HG03565 (cell line): ENCODE results near the gene THTPA.
"Not testable (repeated sequence)": the region's sequence is repeated elsewhere in the genome, so short reads cannot be mapped to it uniquely, and the experiment has no call there.

Experiments used
- ATAC-seq: cut with Tn5 transposase; IDR thresholded peaks from one replicate; pipeline ENCODE4 v1.9.1; 2021; ENCODE audit warnings: mild to moderate bottlenecking, moderate library complexity; ENCODE audit not compliant: unreplicated experiment

Gene THTPA

DNA sequence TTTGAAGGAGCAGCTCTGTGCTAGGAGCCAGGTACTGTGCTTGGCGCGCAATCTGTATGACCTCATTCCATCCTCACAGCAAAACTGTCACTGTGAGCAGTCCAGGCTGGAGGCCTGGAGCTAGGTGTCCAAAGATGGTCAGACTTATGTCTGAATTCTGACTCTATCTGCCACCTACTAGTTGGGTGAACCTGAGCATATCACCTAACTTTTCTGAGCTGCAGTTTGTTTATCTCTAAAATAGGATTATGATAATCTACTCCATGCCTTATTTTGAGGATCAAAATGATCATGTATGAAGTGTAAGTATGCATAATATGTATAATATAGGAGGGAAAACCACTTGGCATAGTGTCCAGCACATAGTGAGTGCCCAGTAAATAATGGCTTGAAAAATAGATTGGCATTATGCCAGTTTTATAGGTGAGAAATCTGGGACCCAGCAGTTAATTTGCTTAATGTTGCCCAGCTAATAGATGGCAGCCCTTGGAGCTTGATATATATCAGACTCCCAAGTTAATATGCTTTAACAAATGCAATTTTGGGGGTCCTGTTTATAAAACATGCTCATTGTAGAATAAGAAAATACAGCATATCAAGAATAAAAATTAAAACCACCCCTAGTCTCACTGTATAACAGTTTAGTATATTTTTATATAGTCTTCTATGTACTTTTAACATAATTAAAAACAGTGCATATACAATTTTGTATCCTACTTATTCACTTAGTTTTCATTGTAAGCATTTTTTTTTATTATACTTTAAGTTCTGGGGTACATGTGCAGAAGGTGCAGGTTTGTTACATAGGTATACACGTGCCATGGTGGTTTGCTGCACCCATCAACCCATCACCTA, 27.1 kb downstream of the THTPA start:
- no peak for ATAC-seq

- ATAC-seq: not testable (repeated sequence)
Measured at GRCh38 chr14:23583761-23584526, 27.9 kb downstream of the THTPA start.

DNA sequence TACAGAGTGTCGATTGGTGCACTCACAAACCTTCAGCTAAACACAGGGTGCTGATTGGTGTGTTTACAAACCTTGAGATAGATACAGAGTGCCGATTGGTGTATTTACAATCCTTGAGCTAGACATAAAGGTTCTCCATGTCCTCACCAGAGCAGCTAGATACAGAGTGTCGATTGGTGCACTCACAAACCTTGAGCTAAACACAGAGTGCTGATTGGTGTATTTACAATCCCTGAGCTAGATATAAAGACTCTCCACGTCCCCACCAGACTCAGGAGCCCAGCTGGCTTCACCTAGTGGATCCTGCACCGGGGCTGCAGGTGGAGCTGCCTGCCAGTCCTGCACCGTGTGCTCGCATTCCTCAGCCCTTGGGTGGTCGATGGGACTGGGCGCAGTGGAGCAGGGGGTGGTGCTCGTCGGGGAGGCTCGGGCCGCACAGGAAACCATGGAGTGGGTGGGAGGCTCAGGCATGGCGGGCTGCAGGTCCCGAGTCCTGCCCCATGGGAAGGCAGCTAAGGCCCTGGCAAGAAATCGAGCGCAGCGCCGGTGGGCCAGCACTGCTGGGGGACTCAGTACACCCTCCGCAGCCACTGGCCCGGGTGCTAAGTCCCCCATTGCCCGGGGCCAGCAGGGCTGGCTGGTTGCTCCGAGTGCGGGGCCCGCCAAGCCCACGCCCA, 28.6 kb downstream of the THTPA start:
- not testable (repeated sequence) for ATAC-seq

GRCh38 chr14:23588884-23589598, 33.0 kb downstream of the THTPA start:
- ATAC-seq: peak; percentile 93

DNA sequence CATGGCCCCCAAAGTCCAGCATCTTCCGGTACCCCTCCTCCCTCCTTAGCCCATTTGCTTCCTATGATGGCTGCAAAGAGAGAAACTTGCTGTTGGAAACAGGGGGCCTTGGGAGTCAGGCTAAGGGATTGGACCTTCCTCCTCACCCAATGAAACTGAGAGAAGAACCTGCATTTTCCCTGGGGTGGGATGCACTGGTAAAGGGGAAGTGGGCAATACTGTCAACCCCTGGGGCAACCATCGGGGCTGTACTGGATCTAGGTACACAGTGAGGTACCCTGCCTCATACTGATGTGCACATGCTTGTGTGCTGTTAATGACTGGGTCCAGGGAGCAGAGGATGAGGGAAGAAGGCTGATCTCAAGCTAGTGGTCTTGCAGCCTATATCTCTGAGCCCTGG, 33.5 kb downstream of the THTPA start:
- ATAC-seq: no peak

GRCh38 chr14:23590198-23590597, 34.1 kb downstream of the THTPA start:
- ATAC-seq: no peak

- ATAC-seq: not testable (repeated sequence)
Measured at GRCh38 chr14:23594191-23594590, 38.1 kb downstream of the THTPA start.

DNA sequence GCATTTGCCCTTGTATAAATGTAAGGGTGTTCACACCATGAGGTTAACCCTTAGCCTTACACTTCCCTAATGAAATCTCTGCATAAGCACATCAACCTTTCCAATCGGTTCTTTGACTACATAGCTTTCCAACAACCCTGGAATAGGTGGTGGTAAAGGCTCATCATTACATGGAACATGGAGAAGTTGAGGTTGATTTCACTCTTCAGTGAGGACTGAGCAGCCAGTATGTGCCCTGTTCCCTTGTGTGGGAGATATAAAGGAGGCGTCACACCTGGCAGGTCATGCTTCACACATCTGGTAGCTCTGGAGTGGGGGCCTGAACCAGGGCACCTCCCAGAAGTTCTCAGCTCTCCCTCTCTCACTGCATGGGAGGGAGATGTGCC, 44.2 kb downstream of the THTPA start:
- ATAC-seq: no peak

- no peak for ATAC-seq
Measured at GRCh38 chr14:23600806-23601205, 44.7 kb downstream of the THTPA start.

- ATAC-seq: no peak
Measured at GRCh38 chr14:23601424-23601823, 45.4 kb downstream of the THTPA start.

DNA sequence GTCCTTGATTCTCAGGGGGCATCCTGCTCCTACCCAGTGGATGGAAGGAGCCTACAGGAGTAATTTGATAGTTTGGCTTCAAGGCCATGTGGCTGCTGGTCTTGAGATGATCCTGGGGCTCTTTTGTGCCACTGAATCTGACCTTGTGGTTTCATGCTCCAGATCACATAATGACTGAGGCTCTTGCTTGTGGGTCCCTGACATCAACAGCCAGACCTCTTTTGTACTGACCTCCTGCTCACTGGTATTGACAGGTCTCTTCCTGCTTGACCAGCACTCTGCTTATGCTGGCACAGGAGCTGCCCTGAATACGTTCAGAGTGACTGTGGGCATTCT, 45.7 kb downstream of the THTPA start:
- no peak for ATAC-seq

GRCh38 chr14:23602181-23603095, 46.4 kb downstream of the THTPA start:
- no peak for ATAC-seq

- ATAC-seq: no peak
Measured at GRCh38 chr14:23603103-23603502, 47.0 kb downstream of the THTPA start.

DNA sequence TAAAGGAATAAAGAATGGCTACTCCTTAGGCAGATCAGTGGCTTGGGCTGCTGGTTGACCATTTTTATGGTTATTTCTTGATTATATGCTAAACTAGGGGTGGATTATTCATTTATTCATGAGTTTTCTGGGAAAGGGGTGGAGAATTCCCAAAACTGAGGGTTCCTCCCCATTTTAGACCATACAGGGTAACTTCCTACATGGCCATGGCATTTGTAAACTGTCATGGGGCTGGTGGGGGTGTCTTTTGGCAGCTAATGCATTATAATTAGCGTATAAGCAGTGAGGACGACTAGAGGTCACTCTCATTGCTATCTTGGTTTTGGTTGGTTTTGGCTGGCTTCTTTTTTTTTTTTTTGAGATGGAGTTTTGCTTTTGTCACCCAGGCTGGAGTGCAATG, 48.1 kb downstream of the THTPA start:
- ATAC-seq: no peak

DNA sequence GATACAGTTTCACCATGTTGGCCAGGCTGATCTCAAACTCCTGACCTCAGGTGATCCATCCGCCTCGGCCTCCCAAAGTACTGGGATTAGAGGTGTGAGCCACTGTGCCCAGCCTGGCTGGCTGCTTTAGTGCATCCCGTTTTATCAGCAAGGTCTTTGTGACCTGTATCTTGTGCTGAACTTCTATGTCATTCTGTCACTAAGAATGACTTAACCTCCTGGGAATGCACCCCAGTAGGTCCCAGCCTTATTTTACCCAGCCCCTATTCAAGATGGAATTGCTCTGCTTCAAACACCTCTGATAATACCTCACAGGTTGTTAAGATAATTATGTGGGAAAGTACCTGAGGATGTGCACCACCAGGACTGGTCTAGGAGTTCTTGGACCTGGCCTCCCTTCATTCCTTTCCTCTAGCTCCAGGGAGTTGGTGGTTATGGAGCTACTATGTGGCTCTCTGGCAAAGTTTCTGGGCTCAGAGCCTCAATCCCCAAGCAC, 48.7 kb downstream of the THTPA start:
- no peak for ATAC-seq

GRCh38 chr14:23605931-23606585, 50.0 kb downstream of the THTPA start:
- ATAC-seq: peak; percentile 87

DNA sequence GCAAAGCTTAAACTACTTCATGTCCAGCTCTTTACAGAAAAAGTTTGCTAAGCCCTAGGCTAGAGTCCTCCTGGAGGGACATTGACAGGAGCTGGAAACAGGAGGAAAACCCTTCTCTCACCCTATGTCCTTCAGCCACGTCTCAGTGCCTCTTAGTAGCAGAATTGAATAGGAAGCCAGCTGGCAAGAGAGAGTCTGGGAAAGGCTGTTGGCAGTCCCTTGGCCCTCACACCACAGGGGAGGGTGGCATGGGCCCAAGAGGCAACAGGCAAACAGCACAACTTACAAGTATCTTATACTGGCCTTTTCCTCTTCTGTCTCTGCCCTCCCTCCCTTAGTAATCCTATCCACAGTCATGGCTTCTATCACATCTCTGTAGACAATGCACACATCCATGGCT, 52.4 kb downstream of the THTPA start:
- ATAC-seq: no peak

DNA sequence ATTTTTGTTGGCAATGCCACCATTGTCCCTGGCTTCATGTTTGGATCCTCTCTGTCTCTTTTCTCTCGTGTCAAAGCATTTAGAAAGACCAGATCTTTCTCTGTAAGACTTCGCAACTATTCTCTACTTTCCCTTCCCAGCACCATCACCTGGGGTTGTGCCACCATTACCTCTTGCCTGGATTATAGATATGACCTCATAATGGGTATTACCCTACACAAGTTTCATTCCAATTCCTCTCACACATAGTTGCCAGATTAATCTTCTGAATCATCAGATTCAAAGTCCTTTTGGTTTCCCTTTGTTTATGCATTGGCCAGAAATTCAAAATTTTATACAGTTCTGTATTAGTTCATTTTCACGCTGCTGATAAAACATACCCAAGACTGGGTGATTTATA, 52.9 kb downstream of the THTPA start:
- ATAC-seq: no peak

- not testable (repeated sequence) for ATAC-seq
Measured at GRCh38 chr14:23609411-23610089, 53.5 kb downstream of the THTPA start.
